Stimulated activated CD8-positive, alpha-beta memory T cell treated with anti-CD3 and anti-CD28 coated beads, Interleukin-7, amount 100 ng/mL, for 1 hour (primary cell): Measurements from ENCODE around the gene UBTD2.
"Not testable (repeated sequence)": the region's sequence is repeated elsewhere in the genome, so short reads cannot be mapped to it uniquely, and the experiment has no call there.

ENCODE experiments used
- DNase-seq, 2 donors: peaks; one replicate each; pipeline ENCODE4 v3.0.0-alpha.2; 2020; ENCODE audit warnings: low read depth in 2 of 2

The UBTD2 gene

DNA sequence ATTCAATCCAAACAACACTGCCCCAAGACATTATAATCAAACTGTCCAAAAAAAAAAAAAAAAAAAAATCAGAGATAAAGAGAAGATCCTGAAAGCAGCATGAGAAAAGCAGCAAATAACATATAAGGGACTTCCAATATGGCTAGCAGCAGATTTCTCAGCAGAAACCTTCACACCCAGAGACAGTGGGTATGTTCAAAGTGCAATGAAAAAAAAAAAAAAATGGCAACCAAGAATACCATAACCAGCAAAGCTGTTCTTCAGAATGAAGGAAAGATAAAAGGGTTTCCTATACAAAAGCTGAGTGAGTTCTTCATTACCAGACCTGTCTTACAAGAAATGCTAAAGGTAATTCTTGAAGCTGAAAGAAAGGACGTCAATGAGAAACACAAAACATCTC, 32.1 kb downstream of the UBTD2 start:
- no peak for DNase-seq

DNA sequence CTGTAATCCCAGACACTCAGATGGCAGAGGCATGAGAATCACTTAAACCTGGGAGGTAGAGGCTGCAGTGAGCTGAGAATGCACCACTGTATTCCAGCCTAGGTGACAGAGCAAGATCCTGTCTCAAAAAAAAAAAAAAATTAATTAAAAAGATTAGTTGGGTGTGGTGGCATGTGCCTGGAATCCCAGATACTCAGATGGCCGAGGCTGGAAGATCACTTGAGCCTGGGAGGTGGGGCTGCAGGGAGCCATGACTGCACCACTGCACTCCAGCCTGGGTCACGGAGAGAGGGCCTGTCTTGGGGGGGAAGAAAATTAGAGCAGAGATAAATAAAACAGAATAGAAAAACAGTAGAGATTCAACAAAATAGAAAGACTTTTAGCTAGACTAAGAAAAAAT, 34.9 kb downstream of the UBTD2 start:
- no peak for DNase-seq

DNA sequence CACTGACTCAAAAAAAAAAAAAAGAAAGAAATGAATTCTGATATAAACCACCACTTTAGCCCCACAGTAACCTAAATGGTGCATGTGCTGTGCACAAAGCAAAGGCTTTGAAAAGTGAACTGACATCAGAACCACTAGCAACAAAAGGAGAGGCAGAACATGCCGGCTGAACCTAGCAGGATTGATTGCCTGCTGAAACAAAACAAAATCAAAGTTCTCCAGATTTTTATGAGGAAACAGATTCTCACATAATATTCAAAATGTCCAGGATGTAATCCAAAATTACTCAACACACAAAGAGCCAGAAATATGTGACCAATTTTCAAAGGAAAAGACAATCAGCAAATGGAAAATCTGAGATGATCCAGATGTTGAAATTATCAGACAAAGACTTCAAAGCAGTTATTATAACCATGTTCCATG, 37.9 kb downstream of the UBTD2 start:
- DNase-seq, result no peak

DNA sequence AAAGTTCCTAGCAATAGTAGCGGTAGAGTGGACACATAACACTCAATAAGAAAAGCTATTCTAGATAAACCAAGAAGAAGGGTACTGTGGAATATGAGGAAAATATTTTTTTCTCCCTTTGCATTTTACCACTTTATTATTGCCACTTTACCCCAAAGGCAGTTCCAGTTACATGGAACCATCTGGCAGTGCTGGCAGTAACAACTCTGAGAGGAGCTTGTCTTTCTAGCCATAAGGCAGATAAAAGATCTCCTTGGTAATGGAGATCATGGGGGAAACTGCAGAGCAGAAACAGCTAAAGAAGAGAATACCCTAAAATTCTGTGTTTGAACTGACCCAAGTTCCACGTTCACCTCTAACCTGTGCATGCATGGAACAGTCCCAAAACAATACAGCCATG, 38.5 kb downstream of the UBTD2 start:
- no peak for DNase-seq

DNA sequence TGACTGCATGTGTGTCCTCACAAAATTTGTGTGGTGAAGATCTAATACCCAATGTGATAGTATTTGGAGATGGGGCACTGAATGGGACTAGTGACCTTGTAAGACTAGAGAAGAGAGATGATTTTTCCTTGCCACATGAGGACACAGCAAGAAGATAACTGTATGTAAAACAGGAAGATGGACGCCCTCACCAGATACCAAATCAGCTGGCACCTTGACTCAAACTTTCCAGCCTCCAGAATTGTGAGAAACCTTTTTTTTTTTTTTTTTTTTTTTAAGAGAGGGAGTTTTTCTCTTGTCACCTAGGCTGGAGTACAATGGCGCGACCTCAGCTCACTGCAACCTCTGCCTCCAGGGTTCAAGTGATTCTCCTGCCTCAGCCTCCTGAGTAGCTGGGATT, 40.3 kb downstream of the UBTD2 start:
- no peak for DNase-seq

DNA sequence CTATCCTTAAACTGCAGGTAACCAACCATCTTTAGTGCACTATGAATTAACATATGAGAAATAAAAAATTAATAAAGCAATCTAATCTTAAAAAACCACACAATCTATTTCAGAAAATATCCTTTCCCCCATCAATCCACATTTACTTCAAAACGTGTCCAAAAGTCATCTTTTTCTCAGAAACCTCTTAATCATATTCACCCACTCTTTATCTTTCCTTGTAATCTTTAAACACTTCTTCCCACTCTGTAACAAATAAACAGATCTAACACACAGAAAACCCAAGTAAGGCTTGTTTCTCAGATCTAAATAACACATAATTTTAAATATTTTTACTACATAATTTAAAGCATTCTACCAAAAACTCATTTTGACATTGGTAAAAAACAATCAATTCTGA, 45.2 kb downstream of the UBTD2 start:
- no peak for DNase-seq

DNA sequence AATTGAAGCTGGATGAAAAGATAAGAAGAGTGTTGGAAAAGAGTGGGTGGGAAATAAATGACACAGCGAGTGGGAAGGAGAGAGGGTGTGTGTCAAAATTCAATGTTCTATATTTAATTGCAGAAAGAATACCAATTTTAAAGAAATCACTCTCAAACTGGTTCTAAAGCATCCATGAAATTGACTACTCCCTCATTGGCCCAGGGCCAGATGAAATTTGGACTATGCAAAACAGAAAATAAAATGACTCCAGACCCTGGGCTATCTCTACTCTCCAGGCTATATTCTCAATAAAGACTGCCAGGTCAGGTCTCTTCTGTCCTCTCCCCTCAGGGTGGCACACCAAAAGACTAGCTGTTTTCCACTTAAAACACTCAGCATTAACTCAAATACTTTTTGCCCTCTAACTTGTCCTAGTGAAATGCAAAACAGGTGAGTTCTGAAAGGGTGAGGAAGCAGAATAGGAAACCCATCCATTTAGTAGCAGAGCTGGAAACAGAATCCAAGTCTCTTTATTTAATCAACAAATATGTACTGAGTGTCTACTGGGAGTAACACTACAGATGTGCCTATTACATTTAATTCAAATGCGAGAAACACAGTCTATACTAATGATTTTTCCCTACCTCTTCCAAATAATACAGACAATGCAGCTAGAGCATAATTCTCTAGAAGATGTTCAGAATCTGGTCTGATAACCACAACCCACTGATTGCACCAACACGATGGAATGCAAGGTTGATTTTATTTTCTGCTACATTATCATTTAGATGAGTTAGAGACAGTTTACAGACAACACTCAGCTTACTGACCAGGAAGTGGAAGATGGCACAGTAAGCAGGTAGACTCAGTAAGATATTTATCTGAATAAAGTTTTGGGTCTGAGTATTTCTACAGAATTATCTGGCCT, 47.5 kb downstream of the UBTD2 start:
- no peak for DNase-seq

DNA sequence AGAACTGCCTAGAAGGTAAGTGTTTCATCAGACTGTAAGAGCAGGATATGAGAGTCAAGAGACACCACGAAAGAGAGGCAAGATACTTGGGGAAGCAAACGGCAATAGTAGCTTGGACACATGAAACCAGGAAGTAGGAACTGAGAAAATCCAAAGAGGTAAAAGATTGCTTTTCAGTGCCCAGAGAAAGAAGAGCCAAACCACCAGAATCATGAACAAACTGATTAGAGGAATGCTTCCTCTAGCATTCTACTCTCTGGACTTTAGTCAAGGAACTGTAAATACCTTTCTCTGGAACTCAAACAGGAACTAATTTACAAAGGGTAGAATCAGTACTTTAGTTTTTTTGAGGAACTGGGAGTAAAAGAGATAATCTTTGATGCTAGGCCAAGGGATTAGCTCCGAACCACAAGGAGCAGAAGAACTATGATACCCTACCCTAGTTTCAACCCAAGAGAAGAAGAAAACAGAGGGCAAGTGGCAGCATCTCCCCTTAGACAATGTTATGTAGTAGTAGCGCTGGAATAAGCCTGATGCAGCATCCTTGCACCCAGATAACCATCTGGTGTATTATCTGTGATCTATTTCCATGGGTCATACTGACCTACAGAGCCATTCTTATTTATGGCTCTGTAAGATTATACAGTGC, 48.3 kb downstream of the UBTD2 start:
- no peak for DNase-seq

DNA sequence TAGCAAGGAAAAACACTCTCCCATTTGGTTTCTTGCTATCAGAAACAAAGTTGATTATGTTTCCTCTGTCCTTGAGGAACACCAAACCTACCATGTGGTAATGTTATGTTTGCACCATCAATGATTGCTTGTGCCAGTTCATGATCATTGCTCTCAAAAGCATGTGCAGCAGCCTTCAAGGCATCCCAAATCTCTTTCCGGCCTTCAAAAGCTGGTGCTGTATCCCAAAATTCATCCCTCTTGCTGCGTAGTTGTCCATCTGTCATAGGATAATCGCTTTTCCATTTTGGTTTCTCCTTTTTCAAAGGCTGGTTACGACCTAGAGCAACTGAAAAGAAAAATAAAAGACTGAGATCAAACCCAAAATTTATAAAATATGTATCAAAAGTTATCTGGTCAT, 49.5 kb downstream of the UBTD2 start:
- DNase-seq, result no peak

DNA sequence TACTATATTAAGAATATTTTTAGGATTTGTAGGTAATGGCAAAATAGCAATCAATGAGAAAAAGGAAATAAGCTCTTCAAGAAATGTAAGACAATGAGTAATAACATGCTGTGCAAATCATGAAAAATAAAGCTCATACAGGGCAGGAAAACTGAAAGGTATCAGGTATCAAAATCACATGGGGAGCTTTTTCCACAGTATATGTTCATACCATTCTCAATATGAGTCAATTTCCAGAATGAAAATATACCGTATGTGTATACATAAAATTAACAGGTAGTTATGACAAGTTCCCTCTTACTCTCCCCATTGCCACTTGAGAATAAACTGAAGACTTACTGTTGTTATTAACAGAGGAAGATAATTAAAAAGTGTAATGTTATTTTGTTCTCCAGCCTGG, 53.7 kb downstream of the UBTD2 start:
- no peak for DNase-seq

DNA sequence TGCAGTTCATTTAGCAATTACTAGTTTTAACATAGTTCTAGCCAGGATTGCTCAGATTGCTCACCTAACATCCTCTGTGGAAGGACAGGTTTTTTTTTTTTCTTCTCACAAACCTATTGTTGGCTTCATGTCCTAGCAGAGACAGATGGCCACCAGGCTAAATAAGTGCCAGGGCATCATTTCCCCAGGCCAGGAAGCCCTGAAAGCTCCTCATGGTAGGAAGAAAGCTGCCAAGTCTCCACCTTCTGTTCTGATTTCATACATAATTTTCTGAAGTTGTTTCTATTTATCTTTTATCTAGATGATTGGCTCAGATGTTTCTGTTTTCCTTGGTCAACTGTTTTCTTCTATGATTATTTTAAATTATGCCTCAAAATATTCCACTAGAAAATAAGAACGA, 58.6 kb downstream of the UBTD2 start:
- DNase-seq, result no peak

DNA sequence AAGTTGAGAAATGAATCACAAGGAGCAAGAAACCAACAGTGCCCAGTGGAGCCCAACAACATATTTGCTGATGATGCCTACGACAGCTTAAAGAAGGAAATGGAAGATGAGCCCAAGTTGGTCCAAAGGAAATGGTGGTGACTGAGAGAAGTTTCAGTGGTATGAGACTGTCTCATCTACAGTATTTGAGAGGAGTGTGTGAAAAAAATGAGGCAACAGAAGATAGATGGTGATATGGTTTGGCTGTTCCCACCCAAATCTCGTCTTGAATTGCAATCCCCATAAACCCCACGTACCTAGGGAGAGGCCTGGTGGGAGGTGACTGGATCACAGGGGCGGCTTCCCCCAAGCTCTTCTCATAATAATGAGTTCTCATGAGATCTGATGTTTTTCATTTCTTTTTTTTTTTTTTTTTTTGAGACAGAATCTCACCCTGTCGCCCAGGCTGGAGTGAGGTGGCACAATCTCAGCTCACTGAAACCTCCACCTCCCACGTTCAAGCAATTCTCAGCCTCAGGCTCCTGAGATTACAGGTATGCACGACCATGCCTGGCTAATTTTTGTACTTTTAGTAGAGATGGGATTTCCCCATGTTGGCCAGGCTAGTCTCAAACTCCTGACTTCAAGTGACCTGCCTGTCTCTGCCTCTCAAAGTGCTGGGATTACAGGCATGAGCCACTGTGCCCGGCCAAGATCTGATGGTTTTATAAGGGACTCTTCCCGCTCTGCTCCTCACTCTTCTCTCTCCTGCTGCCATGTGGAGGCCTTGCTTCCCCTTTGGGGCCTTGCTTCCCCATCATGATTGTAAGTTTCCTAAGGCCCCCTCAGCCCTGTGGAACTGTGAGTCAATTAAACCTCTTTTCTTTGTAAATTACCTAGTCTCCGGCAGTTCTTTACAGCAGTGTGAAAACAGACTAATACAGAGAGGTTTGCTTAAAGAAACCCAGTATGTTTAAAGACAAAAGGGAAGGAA, 59.4 kb downstream of the UBTD2 start:
- DNase-seq, result no peak

DNA sequence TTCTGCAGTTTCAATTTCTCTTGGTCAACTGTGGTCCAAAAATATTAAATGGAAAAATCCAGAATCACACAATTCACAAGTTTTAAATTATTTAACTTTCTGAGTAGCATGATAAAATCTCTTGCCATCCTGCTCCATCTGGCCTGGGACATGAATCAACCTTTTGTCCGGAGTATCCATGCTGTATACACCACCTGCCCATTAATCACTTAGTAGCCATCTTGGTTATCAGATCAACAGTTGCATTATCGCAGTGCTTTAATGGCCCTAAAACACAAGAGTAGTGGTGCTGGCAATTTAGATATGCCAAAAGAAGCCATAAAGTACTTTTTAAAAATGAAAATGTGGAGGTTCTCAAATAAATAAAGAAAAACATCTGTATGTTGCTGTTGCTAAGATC, 64.3 kb downstream of the UBTD2 start:
- no peak for DNase-seq

DNA sequence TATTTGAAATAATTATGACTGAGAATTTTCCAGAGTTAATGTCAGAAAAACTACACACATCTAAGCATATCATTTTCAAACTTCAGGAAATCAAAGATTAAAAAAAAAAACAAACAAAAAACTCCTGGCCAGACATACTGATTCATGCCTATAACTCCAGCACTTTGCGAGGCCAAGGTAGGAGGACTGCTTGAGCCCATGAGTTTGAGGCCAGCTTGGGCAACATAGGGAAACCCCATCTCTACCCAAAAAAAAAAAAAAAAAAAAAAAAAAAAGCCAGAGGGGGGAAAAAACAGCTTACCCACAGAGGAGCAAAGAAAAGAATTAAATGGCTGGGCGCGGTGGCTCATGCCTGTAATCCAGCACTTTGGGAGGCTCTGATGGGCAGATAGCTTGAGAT, 67.2 kb downstream of the UBTD2 start:
- DNase-seq, result no peak

DNA sequence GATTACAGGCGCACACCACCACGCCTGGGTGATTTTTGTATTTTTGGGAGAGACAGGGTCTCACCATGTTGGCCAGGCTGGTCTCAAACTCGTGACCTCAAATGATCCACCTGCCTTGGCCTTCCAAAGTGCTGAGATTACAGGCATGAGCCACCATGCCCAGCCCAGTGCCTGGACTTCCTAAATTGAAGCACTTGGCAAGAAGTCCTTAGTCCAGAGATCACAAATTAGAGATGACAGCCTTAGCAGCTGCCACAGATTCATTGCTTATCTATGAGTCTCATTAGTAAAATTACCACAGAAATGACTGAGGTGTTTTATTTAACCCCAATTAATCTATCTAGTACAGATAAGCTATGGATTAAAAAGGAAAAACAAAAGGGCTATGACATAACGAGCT, 70.4 kb downstream of the UBTD2 start:
- DNase-seq, result no peak

DNA sequence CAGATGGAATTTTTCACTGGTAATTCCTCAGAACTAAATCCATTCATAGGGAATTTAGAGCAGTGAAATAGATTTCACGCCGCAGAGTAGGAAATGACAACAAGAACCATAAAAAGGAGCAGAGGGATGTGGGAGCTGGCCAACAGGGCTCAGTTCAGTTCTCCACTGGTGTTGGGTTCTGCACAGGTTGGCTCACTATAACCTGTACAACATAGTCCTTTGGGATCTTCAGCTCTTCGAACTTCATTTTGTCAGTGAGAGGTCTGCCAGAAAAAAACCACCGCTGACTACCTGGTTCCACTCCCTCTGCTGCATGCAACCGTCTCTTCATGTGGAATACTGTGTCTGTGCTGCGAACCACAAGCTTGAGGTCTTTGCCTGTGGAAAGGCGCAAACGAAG, 71.9 kb downstream of the UBTD2 start:
- DNase-seq, result no peak

DNA sequence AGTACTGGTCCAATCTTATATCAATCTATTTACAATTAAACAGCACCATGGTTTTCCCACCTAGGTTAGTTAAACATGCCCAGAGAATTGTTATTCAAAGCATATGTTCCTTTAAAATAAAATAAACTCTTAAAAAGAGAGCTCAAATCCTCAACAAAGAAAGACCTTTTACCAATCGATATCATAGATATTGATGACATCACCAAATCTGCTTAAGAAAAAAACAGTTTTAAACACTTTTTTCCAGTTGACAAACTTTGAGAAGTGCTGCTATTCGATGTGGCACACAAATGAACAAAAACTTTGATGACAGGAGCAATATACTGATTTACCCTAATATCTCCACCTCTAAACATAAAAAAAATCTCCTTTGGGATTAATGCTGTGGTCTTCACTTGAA, 73.8 kb downstream of the UBTD2 start:
- DNase-seq, result no peak

DNA sequence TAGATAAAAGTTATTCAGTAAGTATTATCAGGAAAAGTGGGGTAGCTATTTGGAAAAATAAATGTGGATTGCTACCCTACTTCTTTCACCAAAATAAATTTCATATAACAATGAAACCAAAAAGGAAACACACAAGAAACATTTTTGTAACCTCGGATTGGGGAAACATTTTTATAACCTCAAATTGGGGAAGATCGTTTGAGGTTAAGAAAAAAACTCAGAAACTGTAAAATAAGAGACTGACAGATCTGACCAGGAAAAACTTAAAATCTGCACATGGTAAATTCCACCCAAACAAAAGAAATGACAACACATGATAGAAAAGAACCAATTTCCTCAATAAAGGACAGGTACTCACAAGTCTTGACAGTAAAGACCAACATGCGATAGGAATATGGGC, 76.1 kb downstream of the UBTD2 start:
- no peak for DNase-seq

DNA sequence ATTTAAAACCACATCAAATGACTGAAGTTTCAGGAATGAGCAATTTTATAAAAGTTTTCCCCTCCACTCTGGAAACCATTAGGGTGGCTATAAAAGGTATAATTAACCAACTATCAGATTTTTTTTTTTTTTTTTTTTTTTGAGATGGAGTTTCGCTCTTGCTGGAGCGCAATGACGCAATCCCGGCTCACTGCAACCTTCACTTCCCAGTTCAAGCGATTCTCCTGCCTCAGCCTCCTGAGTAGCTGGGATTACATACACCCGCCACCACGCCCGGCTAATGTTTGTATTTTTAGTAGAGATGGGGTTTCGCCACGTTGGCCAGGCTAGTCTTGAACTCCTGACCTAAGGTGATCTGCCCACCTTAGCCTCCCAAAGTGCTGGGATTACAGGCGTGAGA, 77.6 kb downstream of the UBTD2 start:
- DNase-seq, result not testable (repeated sequence)

DNA sequence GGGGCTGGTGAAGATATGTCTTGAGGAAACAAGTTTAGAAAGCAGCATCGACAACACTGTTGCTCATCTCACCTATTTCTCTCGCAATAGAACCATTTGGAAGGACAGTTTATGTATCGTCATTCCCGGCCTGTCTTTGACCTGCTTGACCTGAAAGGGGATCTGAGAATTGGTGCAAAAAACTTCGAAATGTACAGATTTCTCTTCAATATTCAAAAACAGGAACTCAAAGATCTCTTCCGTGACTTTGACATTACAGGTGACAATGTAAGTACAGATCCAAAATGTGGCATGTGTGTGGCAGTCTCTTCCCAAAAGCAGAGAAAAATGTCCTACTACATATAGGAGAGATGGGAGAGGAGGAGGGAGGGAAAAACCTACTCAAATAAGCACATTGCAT, 83.1 kb downstream of the UBTD2 start:
- no peak for DNase-seq

DNA sequence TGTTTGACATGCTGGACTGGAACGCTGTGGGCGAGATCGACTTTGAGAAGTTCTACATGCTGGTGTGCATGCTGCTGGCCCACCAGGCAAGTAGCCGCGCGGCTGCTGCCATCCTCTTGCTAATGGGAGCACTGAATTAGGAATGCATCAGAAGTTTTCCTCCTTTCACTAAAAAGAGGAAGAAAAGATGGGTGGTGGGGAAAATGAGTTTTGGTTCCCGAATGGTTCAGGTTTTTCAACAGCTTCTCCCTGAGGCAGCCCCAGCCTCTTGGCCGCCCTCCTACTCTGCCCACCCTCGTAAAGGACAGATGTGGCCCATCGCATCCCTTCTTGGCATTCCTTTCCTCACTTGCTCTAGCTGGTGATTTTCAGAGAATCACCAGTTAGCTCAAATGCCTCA, 84.1 kb downstream of the UBTD2 start:
- DNase-seq, result no peak

DNA sequence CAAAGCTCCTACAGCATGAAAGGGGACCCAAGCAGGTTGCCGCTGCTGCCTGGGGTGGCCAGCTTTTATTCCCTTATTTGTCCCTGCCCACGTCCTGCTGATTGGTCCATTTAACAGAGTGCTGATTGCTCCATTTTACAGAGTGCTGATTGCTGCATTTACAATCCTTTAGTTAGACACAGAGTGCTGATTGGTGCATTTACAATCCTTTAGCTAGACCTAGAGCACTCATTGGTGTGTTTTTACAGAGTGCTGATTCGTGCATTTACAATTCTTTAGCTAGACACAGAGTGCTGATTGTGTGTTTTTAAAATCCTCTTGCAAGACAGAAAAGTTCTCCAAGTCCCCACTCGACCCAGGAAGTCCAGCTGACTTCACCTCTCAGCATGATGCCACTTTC, 85.8 kb downstream of the UBTD2 start:
- DNase-seq, result not testable (repeated sequence)
